Measurements from ENCODE around the gene HELT. TPM values are rescaled to one million over a fixed set of nuclear protein-coding genes. Genes with fewer than 3 reads are reported as not detected.

Gene HELT
- total RNA-seq, 1 donor from 2014 or later: not detected

- H3K9me3 ChIP-seq (ENCODE audit: low read depth): no peaks in the 10 kb centered on the region
- H3K27ac ChIP-seq: no peak overlapping the region
- H3K79me2 ChIP-seq (ENCODE audit: low read depth): no peaks in the 10 kb centered on the region
- peaks cover 100% of the 10 kb centered on the region for H3K27me3 ChIP-seq
- TF ChIP-seq EZH2 (IDR thresholded peaks at IDR 0.05): peak; percentile 25
- no peak for TF ChIP-seq EZH2phosphoT487 (IDR thresholded peaks at IDR 0.05)
- peaks cover 52% of the 10 kb centered on the region for H3F3A ChIP-seq (ENCODE audit: low read depth)
- peaks cover 53% of the 10 kb centered on the region for H4K20me1 ChIP-seq (ENCODE audit: low read depth)
- H3K4me1 ChIP-seq: peaks cover 60% of the 10 kb centered on the region
- H3K4me3 Mint-ChIP-seq: no peak overlapping the region
- H3K27ac Mint-ChIP-seq: no peak overlapping the region
- H2AFZ ChIP-seq (replicated peaks): no peak overlapping the region
- H3K4me2 ChIP-seq: peak overlapping the region; percentile 82
- peaks cover 76% of the 10 kb centered on the region for H3K27me3 Mint-ChIP-seq (ENCODE audit: insufficient read depth, low read depth)
- no peak overlapping the region for H3K9ac ChIP-seq
- H3K4me3 ChIP-seq: peak overlapping the region; percentile 12
- DNase-seq (ENCODE audit: low spot score): peak; percentile 82
- H3K36me3 ChIP-seq: no peaks in the 10 kb centered on the region
- H3K9me3 Mint-ChIP-seq: no peaks in the 10 kb centered on the region
- H3K36me3 Mint-ChIP-seq: no peaks in the 10 kb centered on the region
- H3K4me1 Mint-ChIP-seq: peaks cover 42% of the 10 kb centered on the region
Measured at GRCh38 chr4:185023471-185023870, 5.2 kb downstream of the HELT start.

- Histone ChIP-seq H2AFZ (replicated peaks) (no peak overlapping the region), H3K9ac (no peak overlapping the region), H3K4me2 (no peak overlapping the region), H3K36me3 (no peaks in the 10 kb centered on the region), H3K4me3 (no peak overlapping the region), H3K27me3 (peaks cover 84% of the 10 kb centered on the region), H3K4me1 (peaks cover 9% of the 10 kb centered on the region), H3K27ac (no peak overlapping the region), H3F3A (ENCODE audit: low read depth) (peaks cover 4% of the 10 kb centered on the region), H3K9me3 (ENCODE audit: low read depth) (no peaks in the 10 kb centered on the region), H4K20me1 (ENCODE audit: low read depth) (peaks cover 4% of the 10 kb centered on the region), H3K79me2 (ENCODE audit: low read depth) (no peaks in the 10 kb centered on the region)
- Mint-ChIP-seq H3K4me3 (no peak overlapping the region), H3K4me1 (peaks cover 10% of the 10 kb centered on the region), H3K27me3 (ENCODE audit: insufficient read depth, low read depth) (peaks cover 47% of the 10 kb centered on the region), H3K9me3 (no peaks in the 10 kb centered on the region), H3K36me3 (no peaks in the 10 kb centered on the region), H3K27ac (no peak overlapping the region)
- TF ChIP-seq EZH2 (IDR thresholded peaks at IDR 0.05) (no peak), EZH2phosphoT487 (IDR thresholded peaks at IDR 0.05) (no peak), CTCF (IDR thresholded peaks at IDR 0.05) (no peak)
- DNase-seq (ENCODE audit: low spot score): no peak
Measured at GRCh38 chr4:185028625-185029024, 10.3 kb downstream of the HELT start.

GRCh38 chr4:185031611-185032010 is 13.3 kb downstream of the HELT start:
- H3F3A ChIP-seq (ENCODE audit: low read depth): no peaks in the 10 kb centered on the region
- H3K9me3 Mint-ChIP-seq: no peaks in the 10 kb centered on the region
- H3K27ac Mint-ChIP-seq: no peak overlapping the region
- H3K79me2 ChIP-seq (ENCODE audit: low read depth): no peaks in the 10 kb centered on the region
- H3K9ac ChIP-seq: no peak overlapping the region
- DNase-seq (ENCODE audit: low spot score): no peak
- H3K27ac ChIP-seq: no peak overlapping the region
- H3K36me3 ChIP-seq: no peaks in the 10 kb centered on the region
- H3K27me3 ChIP-seq: peaks cover 61% of the 10 kb centered on the region
- no peaks in the 10 kb centered on the region for H3K4me1 Mint-ChIP-seq
- no peak overlapping the region for H3K4me2 ChIP-seq
- no peaks in the 10 kb centered on the region for H3K36me3 Mint-ChIP-seq
- no peak overlapping the region for H2AFZ ChIP-seq (replicated peaks)
- H3K4me1 ChIP-seq: no peaks in the 10 kb centered on the region
- H3K27me3 Mint-ChIP-seq (ENCODE audit: insufficient read depth, low read depth): peaks cover 25% of the 10 kb centered on the region
- H3K4me3 Mint-ChIP-seq: no peak overlapping the region
- H3K4me3 ChIP-seq: no peak overlapping the region
- TF ChIP-seq CTCF (IDR thresholded peaks at IDR 0.05) (no peak), EZH2phosphoT487 (IDR thresholded peaks at IDR 0.05) (no peak), EZH2 (IDR thresholded peaks at IDR 0.05) (no peak)
- no peaks in the 10 kb centered on the region for H4K20me1 ChIP-seq (ENCODE audit: low read depth)
- H3K9me3 ChIP-seq (ENCODE audit: low read depth): no peaks in the 10 kb centered on the region

- no peak overlapping the region for H3K27ac Mint-ChIP-seq
- H3K27me3 Mint-ChIP-seq (ENCODE audit: insufficient read depth, low read depth): peaks cover 20% of the 10 kb centered on the region
- Histone ChIP-seq H3K27ac (no peak overlapping the region), H3K4me2 (no peak overlapping the region), H3K79me2 (ENCODE audit: low read depth) (no peaks in the 10 kb centered on the region), H3F3A (ENCODE audit: low read depth) (no peaks in the 10 kb centered on the region), H3K36me3 (no peaks in the 10 kb centered on the region), H3K27me3 (peaks cover 46% of the 10 kb centered on the region), H3K9me3 (ENCODE audit: low read depth) (no peaks in the 10 kb centered on the region), H3K9ac (no peak overlapping the region), H2AFZ (replicated peaks) (no peak overlapping the region), H3K4me1 (no peaks in the 10 kb centered on the region), H3K4me3 (no peak overlapping the region), H4K20me1 (ENCODE audit: low read depth) (no peaks in the 10 kb centered on the region)
- TF ChIP-seq CTCF (IDR thresholded peaks at IDR 0.05): no peak
- TF ChIP-seq EZH2phosphoT487 (IDR thresholded peaks at IDR 0.05): no peak
- TF ChIP-seq EZH2 (IDR thresholded peaks at IDR 0.05): no peak
- H3K36me3 Mint-ChIP-seq: no peaks in the 10 kb centered on the region
- H3K9me3 Mint-ChIP-seq: peaks cover 5% of the 10 kb centered on the region
- no peak for DNase-seq (ENCODE audit: low spot score)
- H3K4me3 Mint-ChIP-seq: no peak overlapping the region
- H3K4me1 Mint-ChIP-seq: no peaks in the 10 kb centered on the region
Measured at GRCh38 chr4:185033072-185033471, 14.8 kb downstream of the HELT start.

Data from neural progenitor cell (in vitro differentiated cells).